ENCODE results near the gene RFNG. TPM values are rescaled to one million over a fixed set of nuclear protein-coding genes. Genes with fewer than 3 reads are reported as not detected.

RFNG gene
- total and polyA plus RNA-seq, 2 of the 13 experiments (the other 11 are each of a cell fraction or from before 2014, with no cell fraction given) = 61.4 to 64.0 TPM

- BruUV-seq (replicated peaks) = no TSS peak
- in situ Hi-C loops (cut with HindIII; ENCODE audit: extremely low pct_ligation_motif_present, low pct_unique_long_range_greater_than_20kb) = no loop called here
- Histone ChIP-seq H3K36me3 (replicated peaks in 1 of 2; ENCODE audit: control insufficient read depth in 1 of 2, insufficient read depth in 2 of 2, low read length in 2 of 2) (peaks cover 12% of the 10 kb centered on the region in 2 experiments; a peak in 3 of 5 replicates), H3K4me1 (ENCODE audit: insufficient read depth, low read length) (peaks cover 86% of the 10 kb centered on the region), H3K4me2 (ENCODE audit: low read depth, low read length) (no peak overlapping the region), H3K4me3 (replicated peaks in 1 of 3; ENCODE audit: insufficient read depth in 1 of 3, low read depth in 2 of 3, low read length in 3 of 3) (no peak overlapping the region), H3K27me3 (ENCODE audit: control insufficient read depth in 1 of 2, insufficient read depth in 2 of 2, low read length in 2 of 2) (no peaks in the 10 kb centered on the region; a peak in 1 of 5 replicates), H3K9ac (ENCODE audit: insufficient read depth, low read depth, low read length) (no peak overlapping the region), H4K20me1 (ENCODE audit: insufficient read depth, low read length) (no peaks in the 10 kb centered on the region; the same call in 1 of the 2 replicates), H3K9me3 (ENCODE audit: low read length) (no peaks in the 10 kb centered on the region), H3K27ac (ENCODE audit: extremely low read length, insufficient read depth, low read length) (peak overlapping the region; percentile 68), H3K79me2 (ENCODE audit: insufficient read depth, low read length) (peaks cover 28% of the 10 kb centered on the region), H2AFZ (ENCODE audit: low read length) (no peak overlapping the region)
- POLR2A ChIA-PET = interaction anchor here (1.0 to 14.1 kb wide), 6 partner anchors 20 to 84 kb away, joined by 3 to 470 read pairs (median 11); partner anchors contain the start of gene NOTUM
- no peak for DNase-seq (ENCODE audit: low spot score)
- intact Hi-C loops (cut with micrococcal nuclease; ENCODE audit: unreplicated experiment) = no loop called here
- CTCF ChIA-PET (ENCODE audit: low intra/inter-chr PET ratio, low total read pairs) = interaction anchor here (6.8 kb wide), 1 partner anchor 58 kb away, joined by 181 read pairs; the partner anchor contains the start of gene NOTUM
- 95% methylated on average over 18 of the region's 19 CpGs for WGBS (ENCODE audit: low lambda C conversion rate)
- FAIRE-seq = peak; percentile 46
- ATAC-seq = no peak
- no peak for TF ChIP-seq RAD21 (CRISPR knock-in tag; IDR thresholded peaks at IDR 0.05)
- TF ChIP-seq, protein P1, sequence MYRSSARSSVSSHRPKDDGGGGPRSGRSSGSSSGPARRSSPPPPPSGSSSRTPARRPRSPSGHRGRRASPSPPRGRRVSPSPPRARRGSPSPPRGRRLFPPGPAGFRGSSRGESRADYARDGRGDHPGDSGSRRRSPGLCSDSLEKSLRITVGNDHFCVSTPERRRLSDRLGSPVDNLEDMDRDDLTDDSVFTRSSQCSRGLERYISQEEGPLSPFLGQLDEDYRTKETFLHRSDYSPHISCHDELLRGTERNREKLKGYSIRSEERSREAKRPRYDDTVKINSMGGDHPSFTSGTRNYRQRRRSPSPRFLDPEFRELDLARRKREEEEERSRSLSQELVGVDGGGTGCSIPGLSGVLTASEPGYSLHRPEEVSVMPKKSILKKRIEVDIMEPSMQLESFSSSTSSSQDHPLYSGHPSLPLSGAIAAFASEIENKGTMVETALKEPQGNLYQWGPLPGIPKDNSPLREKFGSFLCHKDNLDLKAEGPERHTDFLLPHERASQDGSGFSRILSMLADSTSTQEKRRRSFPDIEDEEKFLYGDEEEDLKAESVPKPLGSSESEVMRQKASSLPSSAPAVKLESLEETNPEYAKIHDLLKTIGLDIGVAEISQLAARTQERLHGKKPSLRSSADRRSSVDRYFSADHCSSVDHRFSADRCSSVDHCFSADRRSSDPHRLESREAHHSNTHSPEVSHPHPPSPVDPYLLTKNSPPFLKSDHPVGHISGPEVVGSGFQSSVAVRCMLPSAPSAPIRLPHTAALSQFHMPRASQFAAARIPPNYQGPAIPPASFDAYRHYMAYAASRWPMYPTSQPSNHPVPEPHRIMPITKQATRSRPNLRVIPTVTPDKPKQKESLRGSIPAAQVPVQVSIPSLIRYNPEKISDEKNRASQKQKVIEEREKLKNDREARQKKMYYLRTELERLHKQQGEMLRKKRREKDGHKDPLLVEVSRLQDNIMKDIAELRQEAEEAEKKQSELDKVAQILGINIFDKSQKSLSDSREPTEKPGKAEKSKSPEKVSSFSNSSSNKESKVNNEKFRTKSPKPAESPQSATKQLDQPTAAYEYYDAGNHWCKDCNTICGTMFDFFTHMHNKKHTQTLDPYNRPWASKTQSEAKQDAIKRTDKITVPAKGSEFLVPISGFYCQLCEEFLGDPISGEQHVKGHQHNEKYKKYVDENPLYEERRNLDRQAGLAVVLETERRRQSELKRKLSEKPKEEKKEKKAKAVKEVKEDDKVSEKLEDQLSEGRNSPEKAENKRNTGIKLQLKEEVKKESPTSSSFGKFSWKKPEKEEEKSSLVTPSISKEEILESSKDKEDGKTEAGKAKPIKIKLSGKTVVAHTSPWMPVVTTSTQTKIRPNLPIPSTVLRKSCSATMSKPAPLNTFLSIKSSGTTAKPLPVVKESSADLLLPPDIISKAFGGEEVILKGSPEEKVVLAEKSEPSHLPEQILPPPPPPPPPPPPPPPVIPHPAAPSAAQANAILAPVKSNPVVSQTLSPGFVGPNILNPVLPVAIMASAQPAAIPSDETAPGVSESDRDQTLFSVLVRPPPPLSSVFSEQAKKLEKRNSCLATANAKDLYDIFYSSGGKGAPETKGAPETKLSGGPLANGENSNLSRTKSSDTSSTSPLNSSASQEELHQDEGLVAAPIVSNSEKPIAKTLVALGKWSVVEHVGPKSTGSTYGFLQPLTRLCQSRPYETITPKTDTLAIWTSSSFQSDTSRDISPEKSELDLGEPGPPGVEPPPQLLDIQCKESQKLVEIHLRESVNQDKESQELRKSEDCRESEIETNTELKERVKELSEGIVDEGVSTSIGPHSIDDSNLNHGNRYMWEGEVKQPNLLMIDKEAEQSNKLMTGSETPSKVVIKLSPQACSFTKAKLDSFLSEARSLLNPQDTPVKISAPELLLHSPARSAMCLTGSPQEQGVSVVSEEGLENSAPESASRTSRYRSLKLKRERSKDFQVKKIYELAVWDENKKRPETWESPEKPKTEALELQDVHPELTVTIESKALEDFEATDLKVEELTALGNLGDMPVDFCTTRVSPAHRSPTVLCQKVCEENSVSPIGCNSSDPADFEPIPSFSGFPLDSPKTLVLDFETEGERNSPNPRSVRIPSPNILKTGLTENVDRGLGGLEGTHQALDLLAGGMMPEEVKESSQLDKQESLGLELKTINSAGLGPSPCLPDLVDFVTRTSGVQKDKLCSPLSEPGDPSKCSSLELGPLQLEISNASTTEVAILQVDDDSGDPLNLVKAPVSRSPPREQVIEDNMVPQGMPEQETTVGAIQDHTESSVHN (CRISPR knock-in tag; IDR thresholded peaks at IDR 0.05) = no peak
- no peak for TF ChIP-seq ZGPAT (CRISPR knock-in tag; IDR thresholded peaks at IDR 0.05)
- no peak for TF ChIP-seq ZNF777 (CRISPR knock-in tag; IDR thresholded peaks at IDR 0.05)
- TF ChIP-seq MAZ (IDR thresholded peaks at IDR 0.05; ENCODE audit: borderline replicate concordance, low read depth, low read length) = no peak
- peak; percentile 61; the same call in 1 of the 2 replicates for TF ChIP-seq MAZ (CRISPR knock-in tag; IDR thresholded peaks at IDR 0.05; ENCODE audit: low read depth)
- no peak for TF ChIP-seq ZSCAN5A (CRISPR knock-in tag; IDR thresholded peaks at IDR 0.05; ENCODE audit: borderline replicate concordance)
- no peak for TF ChIP-seq ATF5 (CRISPR knock-in tag; IDR thresholded peaks at IDR 0.05; ENCODE audit: low read depth)
- no peak for TF ChIP-seq BORCS8-MEF2B (CRISPR knock-in tag; IDR thresholded peaks at IDR 0.05)
These were observed 33.2 kb downstream of the RFNG start for GRCh38 chr17:82018152-82018988.
